ENCODE data around the gene CCDC73.

- TF ChIP-seq POLR2A (IDR thresholded peaks at IDR 0.05) (no peak), CTCF (IDR thresholded peaks at IDR 0.05) (no peak)
Observed at GRCh38 chr11:32840587-32840986, 46.1 kb upstream of the CCDC73 start.

Data from right lobe of liver (tissue), 4 donors.